Panc1 (cell line): ENCODE measurements around the gene MRPL33. TPM values are rescaled to one million over a fixed set of nuclear protein-coding genes. Genes with fewer than 3 reads are reported as not detected.

Source experiments
- ATAC-seq: fragments of 200-7000 bp; cut with Tn5 transposase; 2 replicates; pipeline ENCODE4 v1.9.1; 2020; ENCODE audit warnings: mild to moderate bottlenecking, moderate library complexity
- BruUV-seq: library from RNA; stranded (reverse); fragments of 400-500 nt; replicated peaks from 2 replicates; lab custom pipeline; 2021; lab: Mats Ljungman, UMichigan
- CTCF ChIA-PET: fragments of 300-600 bp; sonication (Branson Sonifier 250); formaldehyde crosslinking; loops from one replicate; lab custom pipeline; 2022; ENCODE audit warnings: antibody characterized with exemption; lab: Charles Lee
- POLR2A ChIA-PET: fragments of 300-600 bp; sonication (Branson Sonifier 250); formaldehyde crosslinking; loops from one replicate; lab custom pipeline; 2022; ENCODE audit warnings: antibody characterized with exemption; lab: Charles Lee
- DNase-seq: peaks from one replicate; pipeline ENCODE4 v3.0.0-alpha.2; 2010; ENCODE audit warnings: low read depth, low spot score
- H3K27ac ChIP-seq: 2 replicates; pipeline ENCODE4 v1.5.1; 2011; ENCODE audit warnings: mild to moderate bottlenecking, low read length, inconsistent platforms
- H3K27me3 ChIP-seq: fragments of 200-500 bp; sonication (Bioruptor generic); 2 replicates; pipeline ENCODE4 v1.6.0; 2014; ENCODE audit warnings: low read length, inconsistent platforms; ENCODE audit not compliant: control insufficient read depth, insufficient read depth
- H3K36me3 ChIP-seq: fragments of 200-500 bp; sonication (Bioruptor generic); 2 replicates; pipeline ENCODE4 v1.5.1; 2014; ENCODE audit warnings: inconsistent platforms, mild to moderate bottlenecking, low read length, moderate library complexity; ENCODE audit not compliant: control insufficient read depth, insufficient read depth
- H3K4me1 ChIP-seq: 2 replicates; pipeline ENCODE4 v1.5.1; 2011; ENCODE audit warnings: inconsistent platforms, mild to moderate bottlenecking, low read length, moderate library complexity; ENCODE audit not compliant: control insufficient read depth, insufficient read depth
- H3K4me3 ChIP-seq, 2 experiments: 2 replicates each; pipeline ENCODE4 v1.5.1; 2011 to 2012; ENCODE audit warnings: low read depth in 2 of 2, low read length in 2 of 2, mild to moderate bottlenecking in 2 of 2, inconsistent platforms in 1 of 2, moderate library complexity in 1 of 2
- H3K9me3 ChIP-seq: fragments of 200-500 bp; sonication (Bioruptor generic); 2 replicates; pipeline ENCODE4 v1.5.1; 2014; ENCODE audit warnings: low read depth, mild to moderate bottlenecking, inconsistent platforms, low read length, moderate library complexity; ENCODE audit not compliant: control insufficient read depth, insufficient read depth
- POLR2AphosphoS5 ChIP-seq: IDR thresholded peaks from 2 replicates; pipeline ENCODE4 v1.6.1; 2012; ENCODE audit warnings: mild to moderate bottlenecking, low read depth, low read length, moderate library complexity
- SIN3A ChIP-seq: IDR thresholded peaks from 2 replicates; pipeline ENCODE4 v1.6.1; 2012; ENCODE audit warnings: low read depth, mild to moderate bottlenecking, low read length, moderate library complexity, borderline replicate concordance; ENCODE audit not compliant: insufficient read depth
- TCF7L2 ChIP-seq: IDR thresholded peaks from 2 replicates; pipeline ENCODE4 v1.6.1; 2011; ENCODE audit warnings: mild to moderate bottlenecking, low read depth, low read length, inconsistent platforms
- in situ Hi-C: cut with HindIII; loops from 2 replicates; pipeline ENCODE4 v1.10.0; 2016; ENCODE audit warnings: low sequenced_read_pairs, low pct_unique_long_range_greater_than_20kb
- intact Hi-C: fragments of 100-400 bp; cut with micrococcal nuclease; formaldehyde crosslinking; loops from one replicate; pipeline ENCODE4 v1.10.0; 2022; ENCODE audit not compliant: unreplicated experiment
- total RNA-seq: library from RNA; stranded (reverse); gene quantifications from one replicate; pipeline ENCODE4 v1.2.1, GENCODE V29; 2021; ENCODE audit not compliant: unreplicated experiment
- TF ChIP-seq, protein P1 (sequence below): fragments of 450-650 bp; IDR thresholded peaks from 2 replicates; pipeline ENCODE4 v1.5.1; 2017; ENCODE audit warnings: mild to moderate bottlenecking
- TF ChIP-seq, protein P2 (sequence below), 2 experiments: IDR thresholded peaks; 2 replicates each; pipeline ENCODE4 v1.6.1; 2011 to 2012; ENCODE audit warnings: low read depth in 2 of 2, control low read depth in 1 of 2, low read length in 1 of 2, mild to moderate bottlenecking in 1 of 2, moderate library complexity in 1 of 2; ENCODE audit not compliant: insufficient read depth in 1 of 2

The MRPL33 gene
- total RNA-seq, 1 experiment from 2014 or later: 61.6 TPM

DNA sequence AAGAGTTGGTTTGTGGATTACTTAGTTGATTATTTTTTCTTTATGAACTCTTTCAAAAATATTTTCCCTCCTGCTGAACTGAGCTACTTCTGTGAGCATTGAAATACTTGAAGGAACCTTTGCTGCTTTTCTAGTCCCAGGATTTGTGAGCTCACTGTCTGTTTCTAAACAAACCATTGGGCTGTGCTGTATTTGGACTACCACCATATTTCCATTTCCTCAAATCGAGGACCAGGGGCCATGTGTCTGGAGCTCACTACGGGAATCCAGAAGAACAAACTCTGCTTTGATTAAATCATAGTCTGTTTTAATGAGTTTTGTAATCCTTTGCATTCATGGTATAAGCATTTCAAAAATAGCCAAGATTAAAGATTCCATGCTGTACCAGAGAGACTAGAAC is 1.3 kb downstream of the MRPL33 start:
- peaks cover 18% of the 10 kb centered on the region for H3K4me1 ChIP-seq
- H3K4me3 ChIP-seq: peak overlapping the region; percentile 86 to 93
- ChIA-PET POLR2A (no interaction called here), CTCF (no interaction called here)
- intact Hi-C loops (no loop called here), in situ Hi-C loops (no loop called here)
- no peaks in the 10 kb centered on the region for H3K9me3 ChIP-seq
- peaks cover 8% of the 10 kb centered on the region for H3K36me3 ChIP-seq
- BruUV-seq: no TSS peak
- ATAC-seq: no peak
- peak overlapping the region; percentile 88 for H3K27ac ChIP-seq
- no peak for DNase-seq
- TF ChIP-seq, protein P1, sequence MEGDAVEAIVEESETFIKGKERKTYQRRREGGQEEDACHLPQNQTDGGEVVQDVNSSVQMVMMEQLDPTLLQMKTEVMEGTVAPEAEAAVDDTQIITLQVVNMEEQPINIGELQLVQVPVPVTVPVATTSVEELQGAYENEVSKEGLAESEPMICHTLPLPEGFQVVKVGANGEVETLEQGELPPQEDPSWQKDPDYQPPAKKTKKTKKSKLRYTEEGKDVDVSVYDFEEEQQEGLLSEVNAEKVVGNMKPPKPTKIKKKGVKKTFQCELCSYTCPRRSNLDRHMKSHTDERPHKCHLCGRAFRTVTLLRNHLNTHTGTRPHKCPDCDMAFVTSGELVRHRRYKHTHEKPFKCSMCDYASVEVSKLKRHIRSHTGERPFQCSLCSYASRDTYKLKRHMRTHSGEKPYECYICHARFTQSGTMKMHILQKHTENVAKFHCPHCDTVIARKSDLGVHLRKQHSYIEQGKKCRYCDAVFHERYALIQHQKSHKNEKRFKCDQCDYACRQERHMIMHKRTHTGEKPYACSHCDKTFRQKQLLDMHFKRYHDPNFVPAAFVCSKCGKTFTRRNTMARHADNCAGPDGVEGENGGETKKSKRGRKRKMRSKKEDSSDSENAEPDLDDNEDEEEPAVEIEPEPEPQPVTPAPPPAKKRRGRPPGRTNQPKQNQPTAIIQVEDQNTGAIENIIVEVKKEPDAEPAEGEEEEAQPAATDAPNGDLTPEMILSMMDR: no peak
- no peaks in the 10 kb centered on the region for H3K27me3 ChIP-seq

DNA sequence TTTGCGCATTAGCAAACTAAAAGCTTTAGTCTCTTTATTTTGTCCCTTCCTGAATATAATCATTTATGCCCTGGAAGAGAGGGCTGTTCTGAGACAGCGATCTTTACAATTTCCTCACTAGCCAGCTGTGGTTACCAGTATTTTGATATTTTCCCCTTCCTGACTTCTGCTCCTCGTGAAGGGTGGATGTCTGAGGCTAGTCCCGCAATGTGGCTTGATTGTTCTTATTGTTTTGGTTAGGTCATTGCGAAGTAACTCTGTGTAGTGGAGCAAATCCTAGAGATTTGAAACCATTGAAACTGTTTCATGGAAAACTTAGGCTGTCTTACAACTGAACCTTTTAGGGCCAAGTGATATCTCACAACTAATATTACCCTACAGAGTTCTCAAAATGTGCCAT is 2.4 kb downstream of the MRPL33 start:
- POLR2A ChIA-PET: no interaction called here
- ATAC-seq (no peak), DNase-seq (no peak)
- Histone ChIP-seq H3K4me1 (peaks cover 18% of the 10 kb centered on the region), H3K27ac (no peak overlapping the region; the same call in 1 of the 2 replicates), H3K36me3 (peaks cover 8% of the 10 kb centered on the region), H3K4me3 (no peak overlapping the region), H3K9me3 (no peaks in the 10 kb centered on the region), H3K27me3 (no peaks in the 10 kb centered on the region)
- TF ChIP-seq POLR2AphosphoS5: no peak
- no peak for TF ChIP-seq TCF7L2
- TF ChIP-seq, protein P2, sequence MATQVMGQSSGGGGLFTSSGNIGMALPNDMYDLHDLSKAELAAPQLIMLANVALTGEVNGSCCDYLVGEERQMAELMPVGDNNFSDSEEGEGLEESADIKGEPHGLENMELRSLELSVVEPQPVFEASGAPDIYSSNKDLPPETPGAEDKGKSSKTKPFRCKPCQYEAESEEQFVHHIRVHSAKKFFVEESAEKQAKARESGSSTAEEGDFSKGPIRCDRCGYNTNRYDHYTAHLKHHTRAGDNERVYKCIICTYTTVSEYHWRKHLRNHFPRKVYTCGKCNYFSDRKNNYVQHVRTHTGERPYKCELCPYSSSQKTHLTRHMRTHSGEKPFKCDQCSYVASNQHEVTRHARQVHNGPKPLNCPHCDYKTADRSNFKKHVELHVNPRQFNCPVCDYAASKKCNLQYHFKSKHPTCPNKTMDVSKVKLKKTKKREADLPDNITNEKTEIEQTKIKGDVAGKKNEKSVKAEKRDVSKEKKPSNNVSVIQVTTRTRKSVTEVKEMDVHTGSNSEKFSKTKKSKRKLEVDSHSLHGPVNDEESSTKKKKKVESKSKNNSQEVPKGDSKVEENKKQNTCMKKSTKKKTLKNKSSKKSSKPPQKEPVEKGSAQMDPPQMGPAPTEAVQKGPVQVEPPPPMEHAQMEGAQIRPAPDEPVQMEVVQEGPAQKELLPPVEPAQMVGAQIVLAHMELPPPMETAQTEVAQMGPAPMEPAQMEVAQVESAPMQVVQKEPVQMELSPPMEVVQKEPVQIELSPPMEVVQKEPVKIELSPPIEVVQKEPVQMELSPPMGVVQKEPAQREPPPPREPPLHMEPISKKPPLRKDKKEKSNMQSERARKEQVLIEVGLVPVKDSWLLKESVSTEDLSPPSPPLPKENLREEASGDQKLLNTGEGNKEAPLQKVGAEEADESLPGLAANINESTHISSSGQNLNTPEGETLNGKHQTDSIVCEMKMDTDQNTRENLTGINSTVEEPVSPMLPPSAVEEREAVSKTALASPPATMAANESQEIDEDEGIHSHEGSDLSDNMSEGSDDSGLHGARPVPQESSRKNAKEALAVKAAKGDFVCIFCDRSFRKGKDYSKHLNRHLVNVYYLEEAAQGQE (IDR thresholded peaks at IDR 0.05; ENCODE audit: insufficient read depth in 1 of 2, low read depth in 2 of 2, low read length in 1 of 2): no peak
- TF ChIP-seq, protein P1: no peak
- TF ChIP-seq SIN3A: no peak
- CTCF ChIA-PET: no interaction called here
- no TSS peak for BruUV-seq
- in situ Hi-C loops (no loop called here), intact Hi-C loops (no loop called here)
